DMS153 treated with DMSO at 0.1 percent for 48 hours (cell line): ENCODE data around the gene POPDC2.
"Not testable (repeated sequence)": the region's sequence is repeated elsewhere in the genome, so short reads cannot be mapped to it uniquely, and the experiment has no call there.

Experiments
- DNase-seq: peaks from one replicate; lab custom pipeline; 2025; ENCODE audit not compliant: unreplicated experiment; lab: John Stamatoyannopoulos, UW

POPDC2 gene

DNA sequence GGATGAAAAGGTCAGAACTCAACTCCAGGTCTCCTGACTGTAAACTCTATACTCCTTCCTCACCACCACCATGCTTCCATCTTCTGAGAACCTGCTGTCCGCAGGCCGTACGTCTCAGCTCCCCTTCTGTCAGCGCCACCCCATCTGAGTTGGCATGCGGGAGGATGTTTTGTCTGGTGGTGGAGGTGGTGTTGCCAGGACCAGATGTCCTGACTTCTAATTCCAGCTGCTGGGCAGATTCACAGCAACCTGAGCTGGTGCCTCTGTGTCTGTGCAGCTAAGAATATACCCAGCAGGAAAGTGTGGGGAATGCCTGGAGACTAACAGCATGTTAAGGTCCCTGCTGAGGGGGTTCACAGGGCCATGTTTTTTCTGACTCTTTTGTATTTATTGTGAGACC lies 39.5 kb downstream of the POPDC2 start:
- no peak for DNase-seq

DNA sequence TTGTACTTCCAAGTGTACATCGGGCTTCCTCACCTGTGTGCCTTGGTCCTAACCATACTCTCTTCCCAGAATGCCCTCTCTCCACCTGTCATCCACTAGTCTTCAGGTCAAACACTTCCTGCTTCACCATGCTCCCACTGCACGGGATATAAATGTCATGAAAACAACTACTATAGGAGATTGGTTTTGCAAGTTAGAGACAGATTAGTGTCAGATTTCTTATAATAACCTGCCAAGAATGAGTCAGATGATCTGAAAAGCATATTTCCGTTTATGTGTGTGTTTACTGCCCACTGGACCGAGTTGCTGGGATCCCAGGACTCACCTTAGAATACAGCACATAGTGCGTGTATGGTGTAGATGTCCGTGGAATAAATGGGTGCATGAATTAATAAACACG lies 41.3 kb downstream of the POPDC2 start:
- no peak for DNase-seq

DNA sequence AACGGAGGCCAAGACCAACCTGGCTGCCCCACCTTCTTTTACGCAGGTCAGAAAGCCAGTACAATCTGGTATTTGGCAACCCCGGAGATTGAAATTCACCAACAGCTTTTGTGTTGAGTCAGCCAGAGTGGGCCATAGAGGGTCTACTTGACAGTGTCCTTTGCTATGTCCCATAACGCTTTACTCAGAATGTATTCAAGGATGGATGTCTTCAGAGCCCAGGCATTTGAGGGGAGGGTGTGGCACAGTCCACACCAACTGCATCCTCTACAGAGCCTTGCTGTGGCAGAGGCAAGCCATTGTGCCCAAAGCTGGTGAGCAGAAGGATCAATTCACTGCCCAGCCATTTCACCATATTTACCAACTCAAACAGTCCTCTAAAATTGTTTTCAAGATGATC lies 44.3 kb downstream of the POPDC2 start:
- DNase-seq, result no peak

DNA sequence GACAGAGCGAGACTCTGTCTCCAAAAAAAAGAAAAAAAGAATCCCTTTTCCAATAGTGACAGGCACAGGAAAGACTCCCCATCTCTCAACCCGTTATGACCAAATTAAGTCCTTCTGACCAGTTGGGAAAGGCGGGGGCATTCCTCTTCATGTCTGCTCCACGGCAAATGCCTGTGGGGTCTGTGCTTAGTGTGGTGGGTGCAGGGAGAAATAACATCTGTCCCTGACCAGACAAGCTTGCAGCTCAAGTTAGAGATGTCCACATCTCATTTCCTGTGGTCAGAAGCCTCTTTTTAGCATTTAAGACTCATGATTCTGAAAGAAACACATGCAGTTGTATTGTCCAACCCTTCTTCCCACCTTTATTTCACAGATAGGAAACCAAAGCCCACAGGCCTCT lies 46.5 kb downstream of the POPDC2 start:
- no peak for DNase-seq

DNA sequence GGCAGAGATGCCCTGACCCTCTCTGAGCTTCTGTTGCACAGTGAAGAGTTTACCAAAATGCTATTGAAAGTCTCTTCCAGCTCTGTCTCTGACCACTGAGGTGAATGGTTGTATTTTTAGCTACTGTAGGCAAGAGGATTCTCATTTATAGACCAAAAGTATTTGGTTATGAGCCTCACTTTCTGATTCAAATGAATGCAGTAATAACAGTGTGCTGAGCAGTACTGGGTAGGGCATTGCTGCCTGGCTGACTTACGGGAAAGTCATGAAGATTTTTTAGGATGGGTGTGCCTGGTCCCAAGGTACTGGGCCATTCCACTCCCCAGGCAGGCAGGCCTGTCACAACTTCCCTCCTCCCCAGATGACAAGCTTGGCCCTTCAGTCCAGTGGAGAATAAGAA lies 47.2 kb downstream of the POPDC2 start:
- DNase-seq, result no peak

DNA sequence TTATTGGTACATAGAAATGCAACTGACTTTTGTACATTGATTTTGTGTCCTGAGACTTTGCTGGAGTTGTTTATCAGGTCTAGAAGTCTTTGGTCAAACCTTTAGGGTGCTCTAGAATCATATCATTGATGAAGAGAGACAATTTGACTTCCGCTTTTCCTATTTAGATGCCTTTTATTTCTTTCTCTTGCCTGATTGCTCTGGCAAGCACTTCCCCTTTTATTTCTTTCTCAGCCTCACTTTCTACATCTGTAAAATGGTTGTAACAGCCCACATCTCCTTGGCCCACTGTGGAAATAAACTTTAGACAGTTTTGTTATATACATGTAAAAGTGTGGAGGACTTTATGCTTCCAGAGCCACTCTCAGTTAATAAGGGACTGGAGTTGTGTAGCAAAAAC lies 48.7 kb downstream of the POPDC2 start:
- no peak for DNase-seq

DNA sequence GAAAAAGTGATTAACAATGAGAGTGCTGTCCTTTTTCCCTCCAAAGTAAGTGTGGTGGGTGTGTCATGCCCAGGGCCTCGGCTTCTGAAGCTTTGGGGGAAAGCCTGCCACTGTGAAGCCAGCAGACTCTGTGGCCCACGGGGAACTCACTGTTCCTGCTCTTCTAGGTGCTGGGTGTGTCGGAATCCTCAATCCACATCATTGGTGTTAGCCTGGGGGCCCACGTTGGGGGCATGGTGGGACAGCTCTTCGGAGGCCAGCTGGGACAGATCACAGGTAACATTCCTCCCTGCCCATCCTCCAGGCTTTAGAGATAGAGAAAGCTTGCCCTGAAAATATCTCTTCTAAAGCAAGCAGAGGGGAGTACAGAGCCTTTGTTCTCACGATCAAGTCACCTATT lies 51.1 kb downstream of the POPDC2 start:
- no peak for DNase-seq

DNA sequence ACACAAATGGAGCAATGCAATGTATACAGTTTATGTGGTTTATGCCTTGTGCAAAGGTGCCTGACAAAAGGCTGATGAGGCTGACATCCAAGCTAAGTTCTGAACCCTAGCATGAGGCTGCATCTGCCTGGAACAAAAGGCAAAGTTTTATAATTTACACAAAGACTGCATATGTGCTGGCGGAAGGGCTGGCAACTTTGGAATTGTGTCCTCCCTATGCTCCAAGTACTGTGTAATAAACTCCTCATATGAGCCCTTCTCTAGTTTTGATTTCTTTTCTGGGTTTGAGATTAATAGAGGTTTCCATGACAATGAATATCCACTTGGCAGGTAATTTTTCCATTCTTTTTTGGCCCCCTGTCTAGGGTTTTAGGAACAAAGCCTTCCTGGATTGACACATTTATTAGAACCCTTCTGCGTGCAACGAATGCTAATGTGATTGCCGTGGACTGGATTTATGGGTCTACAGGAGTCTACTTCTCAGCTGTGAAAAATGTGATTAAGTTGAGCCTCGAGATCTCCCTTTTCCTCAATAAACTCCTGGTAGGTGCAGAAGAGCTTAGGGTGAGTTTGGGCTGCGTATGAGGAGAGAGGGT lies 51.9 kb downstream of the POPDC2 start:
- no peak for DNase-seq

DNA sequence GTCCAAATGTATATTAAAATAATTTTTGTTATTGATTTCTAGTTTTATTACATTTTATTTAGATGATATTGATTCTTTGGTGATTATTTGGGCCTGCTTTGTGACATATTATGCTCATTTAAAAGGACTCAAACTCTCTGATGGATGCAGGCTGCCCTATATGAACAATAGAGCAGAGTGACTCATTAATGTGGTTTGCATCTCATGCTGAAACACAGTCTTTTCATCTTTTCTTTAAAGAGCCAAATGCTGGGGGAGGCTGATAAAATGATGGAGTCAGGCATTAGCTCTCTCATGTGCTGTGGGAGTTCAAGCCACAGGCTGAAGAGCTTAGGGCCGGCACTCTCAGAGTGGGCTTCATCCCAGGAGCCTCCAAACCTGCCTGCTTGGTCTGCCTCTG lies 55.5 kb downstream of the POPDC2 start:
- no peak for DNase-seq

DNA sequence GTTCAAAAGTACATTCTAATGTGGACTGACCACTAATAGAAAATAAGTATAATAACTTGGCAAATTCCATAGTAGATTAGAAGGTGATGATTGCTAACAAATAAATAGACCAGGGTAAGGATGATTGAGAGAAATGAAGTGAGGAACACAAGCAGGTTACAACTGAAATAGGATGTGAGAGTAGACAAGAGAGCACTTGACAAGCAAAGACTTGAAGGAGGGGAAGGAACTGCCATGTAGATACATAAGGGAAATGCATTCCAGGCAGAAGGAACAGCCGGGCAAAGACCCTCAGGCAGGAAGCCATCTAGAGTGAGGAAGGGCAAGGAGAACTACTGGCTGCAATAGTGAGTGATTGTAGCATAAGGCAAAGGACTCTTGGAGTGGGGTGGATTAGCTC lies 57.7 kb downstream of the POPDC2 start:
- no peak for DNase-seq

DNA sequence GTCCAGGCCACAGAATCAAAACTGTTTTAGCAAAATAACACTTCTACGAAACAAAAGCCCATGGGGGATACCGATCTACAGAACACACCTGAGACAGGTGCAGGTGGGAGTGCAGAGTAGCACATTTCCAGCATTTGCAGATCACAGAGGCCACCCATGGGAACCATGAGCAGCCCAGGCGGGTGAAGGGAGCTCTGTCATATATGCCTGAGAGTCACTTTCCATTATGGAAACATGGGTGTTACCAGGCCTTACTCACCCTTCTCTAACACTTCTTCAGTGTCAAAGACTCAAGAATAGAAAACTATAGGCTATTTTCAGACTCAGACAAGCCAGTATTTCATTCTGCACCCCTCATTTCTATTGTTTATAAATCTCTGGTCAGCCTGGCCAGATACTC lies 59.2 kb downstream of the POPDC2 start:
- no peak for DNase-seq

DNA sequence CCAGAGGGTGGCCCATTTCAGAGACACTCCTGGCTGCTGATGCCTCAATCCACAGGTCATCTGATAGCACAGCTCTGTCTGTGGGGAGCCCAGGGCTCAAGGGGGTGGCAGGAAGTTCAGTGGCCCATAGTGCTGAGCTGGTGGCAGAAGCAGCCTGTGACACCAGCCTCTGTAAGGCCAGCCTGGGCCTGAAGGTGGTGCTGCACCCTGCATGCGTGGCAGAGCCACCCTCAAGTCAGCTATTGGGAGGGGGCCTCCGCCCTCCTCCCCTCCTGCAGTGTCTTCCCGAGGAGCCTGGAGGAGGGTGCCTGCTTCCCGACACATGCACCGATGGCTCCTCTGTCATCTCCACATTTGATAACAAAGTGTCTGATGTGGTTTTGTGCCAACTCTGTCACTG lies 59.7 kb downstream of the POPDC2 start:
- DNase-seq, result no peak

DNA sequence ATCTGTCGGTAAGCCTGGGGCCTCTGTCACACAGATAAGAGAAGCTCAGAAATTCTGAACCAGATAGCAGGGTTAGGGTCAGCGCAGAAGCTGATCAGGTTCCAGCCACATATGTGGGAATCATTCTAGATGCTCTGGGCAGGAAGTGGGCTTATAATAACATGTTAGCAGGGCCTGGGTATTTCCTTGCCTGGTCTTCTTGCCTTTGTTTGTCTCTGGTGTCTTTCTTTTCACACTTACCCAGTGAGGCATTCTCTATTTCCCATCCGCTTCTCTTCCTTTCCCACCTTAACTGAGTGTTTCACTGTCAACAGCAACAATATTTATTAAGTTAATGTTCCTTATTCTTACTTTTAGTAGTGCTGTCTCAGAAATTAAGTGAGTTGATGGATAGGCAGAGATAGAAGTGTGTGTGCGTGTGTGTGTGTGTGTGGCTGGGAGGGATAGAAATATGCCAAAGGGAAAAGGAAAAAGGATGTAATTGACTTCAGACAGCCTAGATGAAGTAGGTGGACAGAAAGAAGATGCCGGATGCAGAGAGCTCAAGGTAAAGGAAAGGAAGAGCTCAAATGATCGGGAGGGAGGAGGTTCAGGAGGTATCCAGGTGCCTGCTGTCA lies 60.7 kb downstream of the POPDC2 start:
- no peak for DNase-seq

DNA sequence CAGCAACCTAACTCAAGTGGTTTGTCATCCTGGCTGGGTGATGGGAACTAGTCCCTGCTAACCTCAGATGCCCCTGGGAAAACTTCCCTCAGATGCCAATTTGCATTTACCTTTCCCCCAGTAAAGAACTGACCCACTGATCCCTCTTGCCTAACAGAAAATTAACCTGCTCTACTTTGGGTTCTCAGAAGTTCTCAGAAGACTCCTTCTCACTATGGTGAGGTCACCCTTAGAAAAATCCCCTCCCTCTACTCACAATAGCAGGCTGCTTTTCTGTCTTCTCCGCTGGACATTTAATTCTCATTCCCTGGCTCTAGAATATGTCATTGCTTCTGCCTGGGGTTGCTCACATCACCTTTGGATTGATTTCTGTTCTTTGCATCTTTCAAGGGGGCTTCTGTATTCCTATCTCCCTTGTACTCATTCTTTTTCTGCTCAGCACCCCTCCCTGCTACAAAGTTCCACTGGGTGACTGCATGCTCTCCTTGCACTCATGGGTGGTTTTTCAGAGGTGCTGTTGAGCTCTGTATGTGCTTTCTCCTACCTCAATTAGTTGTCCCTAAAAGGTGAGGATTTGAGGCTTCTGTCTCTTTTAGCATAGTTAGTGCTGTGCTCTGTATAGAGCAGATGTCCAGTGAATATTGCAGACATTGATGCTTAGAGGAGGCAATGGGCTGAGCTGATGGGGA lies 61.8 kb downstream of the POPDC2 start:
- no peak for DNase-seq

DNA sequence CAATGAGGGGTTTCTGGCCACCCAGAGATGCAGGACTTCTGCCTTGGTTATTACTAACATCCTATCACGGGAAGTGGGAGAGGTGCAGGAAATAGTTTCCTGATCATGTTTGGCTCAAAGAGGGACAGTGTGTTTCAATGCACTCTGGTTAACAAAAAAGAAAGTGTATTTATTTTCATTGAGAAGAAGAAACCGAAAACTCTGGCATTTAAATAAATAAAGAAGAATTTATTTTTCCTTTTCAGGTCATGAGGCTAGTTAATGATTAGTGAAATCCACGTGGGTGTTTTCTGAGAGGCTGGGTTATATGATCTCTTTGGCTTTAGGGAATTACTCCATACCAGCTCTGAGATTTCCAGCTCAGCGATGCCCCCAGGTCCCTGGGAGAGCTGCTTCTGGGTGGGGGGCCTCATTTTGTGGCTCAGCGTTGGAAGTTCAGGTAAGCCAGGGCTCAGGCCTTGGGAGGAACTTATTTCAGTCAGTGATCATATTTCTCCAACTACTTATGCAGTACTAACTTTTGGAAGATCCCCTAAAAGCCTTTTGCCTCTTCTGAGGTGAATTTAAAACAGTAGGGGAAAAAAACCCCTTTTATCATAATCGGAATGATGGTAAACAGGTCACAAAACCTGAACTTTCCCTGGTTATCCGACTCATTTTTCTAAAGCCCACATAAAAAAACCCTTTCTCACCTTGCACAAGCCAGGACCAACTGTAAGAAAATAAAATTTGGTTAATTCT lies 62.7 kb downstream of the POPDC2 start, which contains the start of gene PLA1A:
Gene PLA1A (plus strand): TSS at position 338 of the 741 bp plus-strand sequence. CDS start 29 bp downstream, at position 367.
- DNase-seq, result no peak

DNA sequence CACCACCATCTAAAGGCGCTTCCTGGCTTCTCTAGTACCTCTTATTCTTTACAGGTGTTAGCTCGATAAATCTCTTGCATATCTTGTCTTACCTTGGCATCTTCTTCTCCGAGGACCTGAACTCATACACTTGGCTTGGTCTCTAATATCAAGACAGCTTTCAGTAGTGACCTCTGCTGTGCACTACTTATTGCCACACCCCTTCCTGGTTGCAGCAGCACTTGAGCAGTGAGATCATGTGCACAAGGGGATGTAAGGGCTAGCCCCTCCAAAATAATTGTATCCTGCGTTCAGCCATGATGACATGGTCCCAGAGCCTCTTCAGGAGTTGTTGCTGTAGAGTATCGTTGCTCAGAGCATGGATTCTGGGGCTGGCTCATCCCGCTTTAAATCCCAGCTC lies 64.0 kb downstream of the POPDC2 start:
- no peak for DNase-seq

DNA sequence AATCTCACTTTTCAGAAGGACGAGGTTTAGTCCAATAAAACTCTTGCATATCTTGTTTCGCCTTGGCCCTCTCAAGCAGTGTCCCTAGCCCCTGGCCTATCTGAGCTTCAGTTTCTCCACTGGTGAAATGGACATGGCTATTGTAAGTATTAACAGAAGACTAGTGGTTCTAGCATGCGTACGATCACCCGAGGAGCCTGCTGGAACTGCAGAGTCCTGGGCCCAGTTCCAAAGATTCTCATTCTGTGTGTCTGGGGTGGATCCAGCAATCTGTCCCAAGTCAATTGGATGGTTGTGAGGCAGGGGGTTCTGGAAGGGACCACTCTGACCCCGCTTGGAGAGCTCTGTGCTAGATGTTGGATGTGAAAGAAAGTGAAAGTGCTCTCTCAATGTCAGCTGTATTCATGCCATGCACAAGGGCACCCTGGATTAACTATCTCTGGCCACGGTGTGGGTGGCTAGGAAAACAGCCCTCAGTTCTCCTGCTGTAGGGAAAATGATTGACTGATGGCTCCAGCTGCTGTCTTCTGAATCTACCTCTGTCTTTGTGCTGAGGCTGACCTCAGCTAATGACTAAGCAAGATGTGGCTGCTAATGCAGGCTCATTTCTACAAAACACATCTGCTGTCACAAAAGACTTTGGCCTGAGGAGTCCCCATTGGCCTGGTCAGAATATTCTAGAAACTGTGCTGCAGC lies 64.6 kb downstream of the POPDC2 start:
- no peak for DNase-seq

DNA sequence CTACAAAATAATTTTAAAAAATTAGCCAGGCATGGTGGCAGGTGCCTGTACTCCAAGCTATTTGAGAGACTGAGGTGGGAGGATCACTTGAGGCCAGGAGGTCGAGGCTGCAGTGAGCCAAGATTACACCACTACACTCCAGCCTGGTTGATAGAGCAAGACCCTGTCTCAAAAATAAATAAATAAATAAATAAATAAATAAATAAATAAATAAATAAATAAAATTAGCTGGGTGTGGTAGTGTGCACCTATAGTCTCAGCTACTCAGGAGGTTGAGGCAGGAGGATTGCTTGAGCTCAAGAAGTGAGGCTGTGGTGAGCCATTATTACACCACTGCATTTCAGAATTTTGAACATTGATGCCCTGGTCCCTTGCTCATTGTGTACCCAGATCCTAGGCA lies 65.5 kb downstream of the POPDC2 start:
- DNase-seq, result not testable (repeated sequence)

DNA sequence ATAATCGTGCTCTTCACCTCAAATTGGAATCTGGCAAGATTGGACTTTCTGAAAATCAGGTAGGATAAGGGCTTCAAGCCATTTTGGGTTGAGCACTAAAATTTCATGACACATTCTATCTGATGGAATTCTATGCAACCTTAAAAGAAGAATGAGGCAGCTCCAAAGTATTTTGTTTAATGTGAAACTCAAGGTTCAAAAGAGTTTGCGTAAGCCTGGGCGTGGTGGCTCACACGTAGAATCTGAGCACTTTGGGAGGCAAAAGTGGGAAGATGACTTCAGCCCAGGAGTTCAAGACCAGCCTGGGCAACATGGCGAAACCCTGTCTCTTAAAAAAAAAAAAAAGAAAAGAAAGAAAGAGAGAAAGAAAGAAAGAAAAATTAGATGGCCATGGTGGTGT lies 66.3 kb downstream of the POPDC2 start:
- no peak for DNase-seq

DNA sequence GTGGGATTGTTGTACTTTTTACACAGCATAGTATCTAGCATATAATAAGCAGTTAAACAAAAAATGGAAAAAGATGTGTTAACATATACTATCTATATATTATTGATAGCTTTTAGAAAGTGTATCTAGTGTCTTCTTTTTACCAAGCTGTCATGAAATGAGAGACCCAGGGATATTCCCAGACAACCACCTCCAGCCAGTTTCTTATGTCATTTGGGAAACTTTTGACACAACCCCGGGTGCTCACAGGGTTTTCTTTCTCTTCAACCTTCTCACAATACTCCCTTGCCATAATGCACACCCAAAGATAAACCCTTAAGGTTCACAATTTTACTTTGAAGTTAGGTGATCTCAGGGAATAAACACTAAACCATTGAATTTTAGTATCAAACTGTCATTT lies 67.5 kb downstream of the POPDC2 start:
- no peak for DNase-seq
